GM21390 (cell line): ENCODE results near the gene DNAJC21.

Experiments
- ATAC-seq: cut with Tn5 transposase; IDR thresholded peaks from one replicate; pipeline ENCODE4 v1.9.1; 2021; ENCODE audit not compliant: unreplicated experiment

The DNAJC21 gene

GRCh38 chr5:34929134-34929719, at the start of gene DNAJC21:
DNAJC21 (plus strand) TSS chr5:34929559; CDS start chr5:34929820, 261 bp downstream.
- ATAC-seq: peak; percentile 84

- no peak for ATAC-seq
Observed at GRCh38 chr5:34881246-34881645, 48.1 kb upstream of the DNAJC21 start.

GRCh38 chr5:34886392-34887119, 42.8 kb upstream of the DNAJC21 start:
- ATAC-seq: no peak

- no peak for ATAC-seq
Observed at GRCh38 chr5:34889394-34889793, 40.0 kb upstream of the DNAJC21 start.

GRCh38 chr5:34891981-34892380, 37.4 kb upstream of the DNAJC21 start:
- no peak for ATAC-seq

- ATAC-seq: no peak
Observed at GRCh38 chr5:34892414-34892813, 36.9 kb upstream of the DNAJC21 start.

GRCh38 chr5:34894716-34895115, 34.6 kb upstream of the DNAJC21 start:
- no peak for ATAC-seq

- no peak for ATAC-seq
Observed at GRCh38 chr5:34895641-34896419, 33.5 kb upstream of the DNAJC21 start.

- ATAC-seq: no peak
Observed at GRCh38 chr5:34897646-34898045, 31.7 kb upstream of the DNAJC21 start.

GRCh38 chr5:34898258-34898895, 31.0 kb upstream of the DNAJC21 start:
- peak; percentile 86 for ATAC-seq

- ATAC-seq: no peak
Observed at GRCh38 chr5:34899066-34899465, 30.3 kb upstream of the DNAJC21 start.

GRCh38 chr5:34900652-34901051, 28.7 kb upstream of the DNAJC21 start:
- ATAC-seq: no peak

- no peak for ATAC-seq
Observed at GRCh38 chr5:34903260-34903659, 26.1 kb upstream of the DNAJC21 start.

GRCh38 chr5:34905564-34905963, 23.8 kb upstream of the DNAJC21 start:
- ATAC-seq: no peak

GRCh38 chr5:34913072-34913471, 16.3 kb upstream of the DNAJC21 start:
- no peak for ATAC-seq

- ATAC-seq: peak; percentile 9
Observed at GRCh38 chr5:34914671-34915138, 14.7 kb upstream of the DNAJC21 start.

- ATAC-seq: peak; percentile 97
Observed at GRCh38 chr5:34915139-34915855, 14.1 kb upstream of the DNAJC21 start, which contains the start of the genes BRIX1 and RAD1. BRIX1 (plus strand) TSS chr5:34915711; CDS start chr5:34915739, 28 bp downstream. RAD1 (minus strand) TSS chr5:34915504; CDS start chr5:34914892, 612 bp downstream.

- ATAC-seq: peak; percentile 10
Observed at GRCh38 chr5:34915856-34916192, 13.5 kb upstream of the DNAJC21 start.

- ATAC-seq: no peak
Observed at GRCh38 chr5:34916518-34916917, 12.8 kb upstream of the DNAJC21 start.

GRCh38 chr5:34918025-34918424, 11.3 kb upstream of the DNAJC21 start:
- ATAC-seq: no peak

GRCh38 chr5:34919077-34919476, 10.3 kb upstream of the DNAJC21 start:
- no peak for ATAC-seq
